Activated T-helper 17 cell treated with anti-CD3 and anti-CD28 coated beads, Interleukin-2, amount 50 U/mL, for 72 hours (primary cell): ENCODE results near the gene ADRB2. TPM values are rescaled to one million over a fixed set of nuclear protein-coding genes. Genes with fewer than 3 reads are reported as not detected.
A peak's percentile ranks its signal among the peaks of the same experiment; 100 is the strongest.

Experiments
- ATAC-seq: fragments of 150-1000 bp; cut with Tn5 transposase; replicated peaks from 2 replicates; pipeline ENCODE4 v1.10.0; 2021; ENCODE audit warnings: mild to moderate bottlenecking, moderate library complexity
- H3K27ac Mint-ChIP-seq: one replicate; pipeline ENCODE4 v1.8.0; 2022; ENCODE audit warnings: mixed read lengths
- H3K27me3 Mint-ChIP-seq: one replicate; pipeline ENCODE4 v1.8.0; 2022; ENCODE audit warnings: mixed read lengths
- H3K36me3 Mint-ChIP-seq: one replicate; pipeline ENCODE4 v1.8.0; 2022; ENCODE audit warnings: low read depth, mild to moderate bottlenecking, mixed read lengths
- H3K4me1 Mint-ChIP-seq: one replicate; pipeline ENCODE4 v1.8.0; 2022; ENCODE audit warnings: mixed read lengths
- H3K4me3 Mint-ChIP-seq: one replicate; pipeline ENCODE4 v1.8.0; 2022; ENCODE audit warnings: mild to moderate bottlenecking, mixed read lengths
- H3K9me3 Mint-ChIP-seq: one replicate; pipeline ENCODE4 v1.8.0; 2022; ENCODE audit warnings: mixed read lengths
- total RNA-seq, 2 donors: library from RNA; stranded (reverse); gene quantifications; one replicate each; pipeline ENCODE4 v1.2.3, GENCODE V29; 2022

Gene ADRB2
- total RNA-seq, 2 donors from 2014 or later, result 0.74 to 1.1 TPM

GRCh38 chr5:148831590-148832565 is 5.5 kb downstream of the ADRB2 start:
- ATAC-seq, result no peak
- H3K27ac Mint-ChIP-seq, result no peak overlapping the region
- no peaks in the 10 kb centered on the region for H3K36me3 Mint-ChIP-seq
- H3K9me3 Mint-ChIP-seq, result no peaks in the 10 kb centered on the region
- H3K27me3 Mint-ChIP-seq, result peaks cover 4% of the 10 kb centered on the region
- H3K4me3 Mint-ChIP-seq, result peak overlapping the region; percentile 20
- peaks cover 36% of the 10 kb centered on the region for H3K4me1 Mint-ChIP-seq

GRCh38 chr5:148833122-148833521 is 6.7 kb downstream of the ADRB2 start:
- H3K4me1 Mint-ChIP-seq, result peaks cover 28% of the 10 kb centered on the region
- peaks cover 4% of the 10 kb centered on the region for H3K27me3 Mint-ChIP-seq
- no peaks in the 10 kb centered on the region for H3K9me3 Mint-ChIP-seq
- H3K27ac Mint-ChIP-seq, result no peak overlapping the region
- no peak overlapping the region for H3K4me3 Mint-ChIP-seq
- no peak for ATAC-seq
- H3K36me3 Mint-ChIP-seq, result no peaks in the 10 kb centered on the region

GRCh38 chr5:148833925-148834324 is 7.5 kb downstream of the ADRB2 start:
- ATAC-seq, result no peak
- Mint-ChIP-seq H3K36me3 (no peaks in the 10 kb centered on the region), H3K4me1 (peaks cover 23% of the 10 kb centered on the region), H3K4me3 (no peak overlapping the region), H3K9me3 (no peaks in the 10 kb centered on the region), H3K27ac (no peak overlapping the region), H3K27me3 (peaks cover 4% of the 10 kb centered on the region)

DNA sequence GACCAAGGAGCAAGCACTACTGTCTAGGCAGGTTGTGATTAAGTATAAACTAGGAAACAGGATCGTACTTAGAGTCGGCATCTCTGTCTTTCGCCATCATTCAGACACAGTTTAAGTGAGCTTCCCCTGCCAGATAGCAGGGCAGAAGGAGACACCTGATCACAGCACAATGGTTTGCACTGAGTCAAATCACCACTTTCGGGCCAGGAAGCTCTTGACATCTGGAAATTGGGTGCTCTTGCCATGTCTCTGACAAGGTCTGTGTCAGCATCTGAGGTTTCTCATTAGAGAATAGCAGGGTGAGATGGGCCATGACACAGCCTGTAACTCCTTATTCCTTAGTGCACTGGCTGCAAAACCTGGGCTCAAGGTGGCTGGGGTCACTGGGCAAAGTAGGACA is 8.3 kb downstream of the ADRB2 start:
- Mint-ChIP-seq H3K4me1 (peaks cover 17% of the 10 kb centered on the region), H3K9me3 (no peaks in the 10 kb centered on the region)
- ATAC-seq, result peak; percentile 81

GRCh38 chr5:148836272-148837250 is 10.2 kb downstream of the ADRB2 start:
- ATAC-seq, result no peak
- Mint-ChIP-seq H3K4me3 (no peak overlapping the region), H3K27ac (no peak overlapping the region), H3K27me3 (no peaks in the 10 kb centered on the region), H3K4me1 (peaks cover 6% of the 10 kb centered on the region), H3K9me3 (no peaks in the 10 kb centered on the region), H3K36me3 (no peaks in the 10 kb centered on the region)

More for the DNA sequence above, 8.3 kb downstream of the ADRB2 start:
- Mint-ChIP-seq H3K36me3 (no peaks in the 10 kb centered on the region), H3K27ac (no peak overlapping the region), H3K27me3 (peaks cover 4% of the 10 kb centered on the region), H3K4me3 (no peak overlapping the region)

DNA sequence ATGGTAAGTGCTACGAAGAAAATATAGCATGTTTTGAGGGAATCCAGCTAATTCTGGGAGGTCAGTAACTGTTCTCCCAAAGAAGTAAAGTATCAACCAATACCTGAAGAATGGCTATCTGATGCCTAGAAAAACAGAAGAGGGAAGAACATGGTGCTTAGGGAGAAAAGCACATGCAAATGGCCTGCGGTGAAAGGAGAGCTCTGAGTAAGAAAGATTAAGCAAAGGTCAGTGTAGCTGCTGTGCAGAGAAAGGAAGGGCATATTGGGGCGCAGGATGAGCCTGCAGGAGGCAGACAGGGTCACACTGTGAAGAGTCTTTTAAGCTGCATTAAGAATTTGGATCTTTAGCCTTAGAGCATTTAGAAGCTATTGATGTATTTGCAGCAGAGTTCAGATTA is 11.0 kb downstream of the ADRB2 start:
- H3K27ac Mint-ChIP-seq, result no peak overlapping the region
- H3K9me3 Mint-ChIP-seq, result no peaks in the 10 kb centered on the region
- H3K4me3 Mint-ChIP-seq, result no peak overlapping the region
- ATAC-seq, result no peak
- peaks cover 4% of the 10 kb centered on the region for H3K4me1 Mint-ChIP-seq
- no peaks in the 10 kb centered on the region for H3K27me3 Mint-ChIP-seq
- H3K36me3 Mint-ChIP-seq, result no peaks in the 10 kb centered on the region

GRCh38 chr5:148838357-148838756 is 11.9 kb downstream of the ADRB2 start:
- Mint-ChIP-seq H3K36me3 (no peaks in the 10 kb centered on the region), H3K4me3 (no peak overlapping the region), H3K27ac (no peak overlapping the region), H3K27me3 (no peaks in the 10 kb centered on the region), H3K4me1 (peaks cover 4% of the 10 kb centered on the region), H3K9me3 (no peaks in the 10 kb centered on the region)
- no peak for ATAC-seq

GRCh38 chr5:148839960-148840359 is 13.5 kb downstream of the ADRB2 start:
- peak; percentile 89 for ATAC-seq
- Mint-ChIP-seq H3K27ac (no peak overlapping the region), H3K9me3 (no peaks in the 10 kb centered on the region), H3K27me3 (no peaks in the 10 kb centered on the region), H3K36me3 (no peaks in the 10 kb centered on the region), H3K4me3 (no peak overlapping the region), H3K4me1 (peaks cover 5% of the 10 kb centered on the region)

- H3K4me3 Mint-ChIP-seq, result no peak overlapping the region
- H3K9me3 Mint-ChIP-seq, result no peaks in the 10 kb centered on the region
- H3K27ac Mint-ChIP-seq, result no peak overlapping the region
- no peaks in the 10 kb centered on the region for H3K36me3 Mint-ChIP-seq
- no peaks in the 10 kb centered on the region for H3K27me3 Mint-ChIP-seq
- no peak for ATAC-seq
- peaks cover 7% of the 10 kb centered on the region for H3K4me1 Mint-ChIP-seq
Measured at GRCh38 chr5:148840531-148840930, 14.1 kb downstream of the ADRB2 start.

- H3K4me3 Mint-ChIP-seq, result no peak overlapping the region
- H3K27me3 Mint-ChIP-seq, result no peaks in the 10 kb centered on the region
- H3K36me3 Mint-ChIP-seq, result no peaks in the 10 kb centered on the region
- peaks cover 12% of the 10 kb centered on the region for H3K4me1 Mint-ChIP-seq
- ATAC-seq, result no peak
- no peak overlapping the region for H3K27ac Mint-ChIP-seq
- H3K9me3 Mint-ChIP-seq, result no peaks in the 10 kb centered on the region
Measured at GRCh38 chr5:148841519-148841918, 15.1 kb downstream of the ADRB2 start.

DNA sequence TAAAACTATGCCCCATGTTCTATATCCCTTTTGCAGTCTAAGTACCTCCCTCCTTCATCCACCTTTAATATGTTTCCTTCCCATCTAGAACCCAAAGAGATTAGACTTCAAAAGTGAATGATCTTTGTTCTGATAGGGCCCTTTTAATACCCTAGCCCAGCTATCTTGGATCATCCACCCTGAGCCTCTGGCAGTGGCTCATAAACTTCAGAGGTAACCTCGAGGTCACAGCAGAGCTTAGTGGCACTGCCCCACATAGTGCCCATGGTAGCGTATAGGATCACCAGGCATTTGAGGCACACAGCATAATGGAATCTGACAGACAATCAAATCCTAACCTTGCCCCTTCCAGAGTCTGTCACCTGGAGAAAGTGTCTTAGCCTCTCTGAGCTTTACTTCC is 15.8 kb downstream of the ADRB2 start:
- no peak overlapping the region for H3K4me3 Mint-ChIP-seq
- H3K9me3 Mint-ChIP-seq, result no peaks in the 10 kb centered on the region
- H3K27me3 Mint-ChIP-seq, result no peaks in the 10 kb centered on the region

DNA sequence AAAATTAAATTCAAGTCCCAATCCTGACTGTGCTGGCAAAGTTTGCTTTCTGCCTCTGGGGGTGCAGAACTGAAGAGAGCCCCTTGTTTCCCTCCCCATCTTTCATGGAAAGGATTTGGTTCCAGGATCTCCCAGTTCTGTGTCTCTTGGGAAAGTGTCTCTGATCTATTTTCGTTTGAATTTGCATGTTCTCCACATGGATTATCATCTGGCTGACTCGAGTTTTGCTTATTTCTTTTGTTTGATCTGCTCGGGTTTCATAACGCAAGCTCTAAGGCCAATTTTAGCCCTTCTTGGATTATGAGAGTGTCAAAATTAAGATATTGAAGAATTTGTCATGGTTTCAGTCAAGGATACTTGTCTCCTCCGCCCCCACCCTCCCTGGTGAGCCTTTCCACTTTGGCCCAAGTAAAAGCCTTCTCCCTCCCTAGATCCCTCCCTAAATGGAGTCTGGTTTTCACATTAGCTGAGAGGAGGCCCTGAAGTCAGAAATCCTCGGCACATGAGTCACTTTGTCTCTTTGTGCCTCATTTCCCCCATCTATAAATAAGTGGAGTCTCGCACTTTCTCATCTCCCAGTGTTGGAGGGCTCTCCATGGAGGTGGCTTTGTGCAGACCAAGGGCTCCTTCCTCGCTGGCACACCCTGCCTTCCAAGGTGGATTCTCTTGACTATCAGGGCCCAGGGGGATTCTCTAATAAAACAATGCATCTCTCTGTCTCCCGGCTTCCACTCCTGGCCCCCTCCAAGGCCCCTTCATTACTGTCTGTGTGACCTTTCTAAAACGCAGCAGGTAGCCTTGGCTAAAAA is 17.3 kb downstream of the ADRB2 start:
- no peaks in the 10 kb centered on the region for H3K27me3 Mint-ChIP-seq
- H3K27ac Mint-ChIP-seq, result no peak overlapping the region
- no peak for ATAC-seq
- no peak overlapping the region for H3K4me3 Mint-ChIP-seq
- no peaks in the 10 kb centered on the region for H3K36me3 Mint-ChIP-seq
- H3K9me3 Mint-ChIP-seq, result peaks cover 4% of the 10 kb centered on the region
- peaks cover 20% of the 10 kb centered on the region for H3K4me1 Mint-ChIP-seq

More for the DNA sequence above, 15.8 kb downstream of the ADRB2 start:
- ATAC-seq, result no peak
- Mint-ChIP-seq H3K4me1 (peaks cover 12% of the 10 kb centered on the region), H3K27ac (no peak overlapping the region), H3K36me3 (no peaks in the 10 kb centered on the region)

- Mint-ChIP-seq H3K36me3 (no peaks in the 10 kb centered on the region), H3K27me3 (no peaks in the 10 kb centered on the region), H3K4me3 (peak overlapping the region; percentile 7), H3K4me1 (peaks cover 28% of the 10 kb centered on the region), H3K9me3 (peaks cover 4% of the 10 kb centered on the region), H3K27ac (no peak overlapping the region)
- ATAC-seq, result peak; percentile 28
Measured at GRCh38 chr5:148844433-148845280, 18.2 kb downstream of the ADRB2 start.
